Right ventricle myocardium inferior (tissue), 1 donor: ENCODE data around the gene PCSK4. TPM values are rescaled to one million over a fixed set of nuclear protein-coding genes. Genes with fewer than 3 reads are reported as not detected.
"Not testable (repeated sequence)": the region's sequence is repeated elsewhere in the genome, so short reads cannot be mapped to it uniquely, and the experiment has no call there.

Experiments
- ATAC-seq: fragments of 200-7000 bp; cut with Tn5 transposase; one replicate; pipeline ENCODE4 v1.9.1; 2020; ENCODE audit warnings: mild to moderate bottlenecking, moderate library complexity
- DNase-seq: peaks from one replicate; pipeline ENCODE4 v3.0.0; 2021; ENCODE audit errors: missing footprints
- intact Hi-C: fragments of 100-400 bp; cut with DNase I; formaldehyde crosslinking; loops from one replicate; pipeline ENCODE4 v1.11.0; 2022
- total RNA-seq: library from RNA; stranded (reverse); fragmentation: NEBNext Ultra II Directional; extraction: Animal tissue kit (Norgen Biotek cat#: 25700); gene quantifications from one replicate; pipeline ENCODE4 v1.2.1, GENCODE V29; 2021
- donor health status: DM: no; HTN: yes; CAD: no; lungs with severe emphysema.

PCSK4 gene
- total RNA-seq, 1 donor from 2014 or later, result 0.89 TPM

DNA sequence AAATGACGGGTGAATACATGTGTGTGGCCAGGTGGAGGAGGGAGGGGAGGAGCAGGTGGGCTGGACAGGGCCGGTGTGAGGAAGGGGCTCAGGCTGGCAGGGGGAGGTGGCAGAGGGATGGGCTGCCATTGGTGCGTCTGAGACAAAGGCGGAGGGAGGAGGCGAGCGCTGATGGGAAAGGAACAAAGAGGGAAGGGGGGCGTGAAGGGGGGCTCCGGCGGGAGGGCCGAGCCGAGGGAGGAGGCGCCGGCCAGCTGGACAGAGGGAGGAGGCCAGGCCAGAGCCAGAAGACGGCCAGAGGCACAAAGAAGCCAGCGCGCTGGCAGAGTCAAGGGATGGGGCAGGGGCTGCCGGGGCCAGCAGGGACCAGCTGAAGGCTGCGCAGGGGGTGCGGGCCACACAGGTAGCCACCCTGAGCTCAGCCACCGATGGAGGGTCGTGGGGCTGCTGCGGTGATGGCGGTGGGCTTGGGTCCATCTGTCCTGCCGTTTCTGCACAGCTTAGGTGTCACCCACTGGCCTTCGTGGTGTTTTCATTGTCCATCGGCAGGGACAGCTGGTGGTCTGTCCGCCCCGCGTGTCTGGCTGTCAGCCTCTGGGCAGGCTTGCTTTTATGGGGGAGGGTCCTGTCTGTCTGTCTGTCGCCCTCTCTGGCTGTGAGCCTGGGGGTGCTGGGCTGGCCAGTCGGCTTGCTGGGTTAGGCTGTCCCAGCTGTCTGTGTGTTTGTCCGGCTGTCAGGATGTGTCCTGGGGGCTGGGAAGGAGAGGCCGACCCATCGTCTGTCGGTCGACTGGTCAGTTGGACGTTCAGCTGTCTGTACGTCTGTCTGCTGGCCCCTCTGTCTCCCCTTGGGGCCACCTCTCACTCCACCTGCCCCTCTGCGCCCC is 38.0 kb downstream of the PCSK4 start:
- DNase-seq, result no peak
- intact Hi-C loops, result no loop called here
- no peak for ATAC-seq

DNA sequence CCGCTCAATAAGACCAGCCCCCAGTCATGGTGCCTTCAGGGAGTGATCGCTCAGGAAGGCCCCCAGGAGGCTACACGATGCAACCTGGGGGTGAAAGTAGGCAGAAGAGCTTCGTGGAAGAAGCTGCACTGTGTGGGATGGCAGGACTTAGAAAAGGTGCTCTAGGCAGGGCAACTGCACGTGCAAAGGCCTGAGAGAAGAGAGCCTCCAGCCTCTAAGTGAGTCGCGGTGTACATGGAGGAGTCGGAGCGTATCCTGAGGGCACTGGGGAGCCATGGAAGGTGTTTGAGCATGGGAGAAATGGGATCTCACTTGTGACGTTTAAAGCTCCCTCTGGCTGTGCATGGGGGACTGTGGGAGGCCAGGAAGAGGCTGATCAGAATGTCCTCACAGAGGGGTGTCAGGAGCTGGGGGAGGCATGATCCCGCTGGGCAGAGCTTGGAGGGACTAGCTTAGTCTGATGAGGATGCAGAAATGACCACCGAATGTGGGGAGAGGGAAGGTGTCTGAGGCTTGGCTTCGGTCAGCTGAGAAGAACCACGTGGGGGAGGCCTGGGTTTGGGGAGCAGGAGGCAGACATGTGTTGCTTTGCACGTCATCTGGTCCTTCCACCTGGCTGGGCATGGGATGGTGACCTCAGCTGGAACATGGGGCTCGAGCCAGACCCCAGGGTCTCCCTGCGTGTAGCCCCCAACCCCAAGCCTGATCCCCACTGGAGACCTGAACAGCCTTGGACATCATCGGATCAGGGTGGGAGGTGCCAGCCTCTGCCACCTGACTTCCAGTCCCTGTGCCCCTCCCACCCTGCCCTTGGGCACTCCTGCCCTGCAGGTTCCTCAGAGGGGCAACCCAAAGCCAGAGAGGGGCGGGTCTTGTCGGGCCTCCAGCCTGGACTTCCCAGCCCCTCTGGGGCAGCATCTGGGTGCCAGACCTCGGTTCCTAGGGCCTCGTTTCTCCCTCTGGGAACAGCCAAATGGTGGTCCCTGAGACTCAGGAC is 39.1 kb downstream of the PCSK4 start:
- intact Hi-C loops, result no loop called here
- DNase-seq, result no peak

DNA sequence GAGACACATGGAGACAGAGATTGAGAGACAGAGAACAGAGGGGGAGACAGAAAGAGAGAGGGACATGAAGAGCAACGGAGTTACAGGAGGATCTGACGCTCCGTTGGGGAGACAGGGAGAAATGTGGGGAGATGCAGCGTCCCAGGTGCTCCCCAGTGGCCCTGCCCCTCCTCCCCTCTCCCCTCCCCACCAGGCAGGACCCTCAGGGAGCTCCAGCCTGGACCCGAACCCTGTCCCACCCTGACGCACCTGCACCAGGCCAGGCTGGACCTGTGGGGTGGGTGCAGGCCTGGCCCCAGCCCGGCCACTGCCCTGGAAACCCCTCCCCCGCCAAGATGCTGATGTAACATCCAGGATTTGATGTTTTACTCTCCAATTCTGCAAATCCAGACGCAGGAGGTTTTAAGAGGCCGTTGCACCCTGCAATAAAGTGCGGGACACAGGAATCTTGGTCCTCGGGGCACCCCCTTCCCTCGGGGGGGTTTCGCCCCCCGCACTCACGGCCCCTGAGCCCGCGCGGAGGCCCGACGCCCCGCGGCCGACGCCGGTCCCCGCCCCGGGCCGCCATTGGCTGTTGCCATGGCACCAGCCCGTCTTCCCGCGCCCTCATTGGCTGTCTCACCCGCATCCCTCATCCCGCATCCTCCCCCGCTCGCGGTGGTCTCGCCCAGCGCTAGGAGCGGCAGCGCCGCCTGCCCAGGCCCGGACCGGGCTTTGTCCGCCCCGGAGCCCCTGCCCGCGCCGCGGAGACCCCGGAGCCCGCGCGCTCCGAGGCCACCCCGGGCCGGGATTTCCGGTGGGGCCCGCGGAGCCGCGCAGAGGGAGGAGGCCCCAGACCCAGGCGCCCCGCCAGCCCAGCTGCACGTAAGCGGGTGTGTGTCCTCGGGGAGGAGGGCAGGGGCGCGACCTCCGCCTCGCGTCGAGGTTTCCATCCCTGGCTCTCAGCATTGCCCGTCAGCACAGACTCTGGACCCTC is 40.4 kb downstream of the PCSK4 start, which contains the start of gene APC2:
Gene APC2, plus strand, starts transcription at position 655 of the 976 bp plus-strand sequence. CDS start 2,881 bp downstream, outside the sequence.
- DNase-seq, result no peak
- intact Hi-C loops, result loop anchor here (5.0 kb wide), 2 partner anchors 37 to 63 kb away; partner anchors contain the start of gene ADAMTSL5
- no peak for ATAC-seq

More for the DNA sequence above, 39.1 kb downstream of the PCSK4 start:
- no peak for ATAC-seq

DNA sequence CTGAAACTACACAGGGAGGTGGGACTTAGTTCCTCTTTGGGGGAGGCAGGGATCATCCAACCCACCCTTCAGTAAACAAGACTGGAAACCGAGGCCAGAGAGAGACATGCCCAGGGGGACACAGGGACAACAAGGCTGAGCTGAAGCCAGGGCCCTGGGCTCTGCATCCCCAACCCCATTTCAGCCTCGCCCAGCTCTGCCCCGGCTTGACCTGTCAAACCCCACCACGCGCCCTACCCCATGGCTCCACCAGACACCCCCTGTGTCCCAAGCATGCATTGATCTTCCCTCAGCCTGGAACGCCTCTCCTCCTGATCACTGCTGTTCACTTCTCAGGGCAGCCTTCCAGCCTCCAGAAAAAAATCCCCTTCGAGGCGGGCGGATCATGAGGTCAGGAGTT is 42.2 kb downstream of the PCSK4 start:
- intact Hi-C loops, result loop anchor here (5.0 kb wide), 2 partner anchors 36 to 64 kb away; partner anchors contain the start of gene ADAMTSL5
- no peak for DNase-seq

DNA sequence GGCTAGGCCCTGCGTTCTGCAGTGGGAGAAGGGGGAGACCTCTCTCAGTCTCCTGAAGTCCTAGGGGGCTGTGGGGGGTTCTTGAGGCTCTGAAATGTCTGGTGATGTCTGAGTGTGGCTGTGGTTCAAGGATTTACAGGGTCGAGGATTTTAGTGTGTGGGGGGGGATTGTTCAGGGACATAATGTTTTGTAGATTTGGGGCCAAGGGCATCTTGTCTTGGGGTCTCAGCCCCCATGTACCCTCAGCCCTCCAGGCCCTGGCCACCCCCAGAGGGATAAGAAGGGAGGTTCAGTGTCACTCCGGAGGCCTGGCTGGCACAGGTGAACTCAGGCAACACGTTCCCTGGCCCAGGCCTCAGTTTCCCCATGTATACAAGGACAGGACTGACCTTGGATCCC is 42.6 kb downstream of the PCSK4 start:
- DNase-seq (no peak), ATAC-seq (no peak)
- intact Hi-C loops, result loop anchor here (5.0 kb wide), 2 partner anchors 35 to 65 kb away; partner anchors contain the start of gene ADAMTSL5

More for the DNA sequence above, 42.2 kb downstream of the PCSK4 start:
- ATAC-seq, result no peak

DNA sequence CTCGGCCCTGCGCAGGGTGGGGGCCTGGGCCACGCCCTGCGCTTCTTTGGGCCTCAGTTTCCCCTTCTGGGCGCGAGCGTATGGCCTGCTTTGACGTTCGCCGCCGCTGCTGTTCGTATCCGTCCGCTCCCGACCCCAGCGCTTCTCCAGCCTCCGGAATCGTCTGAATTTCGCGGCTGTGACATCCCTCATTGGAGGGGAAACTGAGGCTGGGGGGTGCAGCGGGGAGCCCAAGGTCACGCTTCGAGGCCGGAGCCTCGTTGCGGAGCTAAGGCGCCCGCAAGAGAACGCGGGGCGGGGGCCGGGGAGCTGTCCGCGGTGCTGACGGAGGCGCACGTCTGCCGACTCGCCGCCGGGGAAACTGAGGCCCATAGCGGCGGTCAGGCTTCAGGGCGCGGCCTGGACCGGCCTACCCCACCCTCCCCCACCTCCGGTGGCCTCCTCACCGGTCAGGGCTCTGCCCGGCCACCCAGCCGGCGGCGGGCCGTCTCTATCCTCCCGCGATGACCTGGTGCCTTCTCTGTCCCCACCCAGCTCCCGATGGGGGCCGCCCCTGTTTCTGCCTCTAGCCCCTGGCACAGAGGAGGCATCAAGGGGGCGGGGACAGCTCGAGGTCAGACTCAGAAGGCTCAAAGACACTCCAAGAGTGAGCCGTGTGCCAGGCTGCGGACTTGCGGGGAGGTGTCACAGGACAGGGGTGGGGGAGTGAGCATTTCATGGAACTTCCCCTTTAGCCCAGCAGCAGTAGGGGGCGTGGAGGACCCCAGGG is 43.3 kb downstream of the PCSK4 start:
- no peak for DNase-seq
- intact Hi-C loops, result loop anchor here (5.0 kb wide), 2 partner anchors 35 to 65 kb away; partner anchors contain the start of gene ADAMTSL5
- ATAC-seq, result no peak

DNA sequence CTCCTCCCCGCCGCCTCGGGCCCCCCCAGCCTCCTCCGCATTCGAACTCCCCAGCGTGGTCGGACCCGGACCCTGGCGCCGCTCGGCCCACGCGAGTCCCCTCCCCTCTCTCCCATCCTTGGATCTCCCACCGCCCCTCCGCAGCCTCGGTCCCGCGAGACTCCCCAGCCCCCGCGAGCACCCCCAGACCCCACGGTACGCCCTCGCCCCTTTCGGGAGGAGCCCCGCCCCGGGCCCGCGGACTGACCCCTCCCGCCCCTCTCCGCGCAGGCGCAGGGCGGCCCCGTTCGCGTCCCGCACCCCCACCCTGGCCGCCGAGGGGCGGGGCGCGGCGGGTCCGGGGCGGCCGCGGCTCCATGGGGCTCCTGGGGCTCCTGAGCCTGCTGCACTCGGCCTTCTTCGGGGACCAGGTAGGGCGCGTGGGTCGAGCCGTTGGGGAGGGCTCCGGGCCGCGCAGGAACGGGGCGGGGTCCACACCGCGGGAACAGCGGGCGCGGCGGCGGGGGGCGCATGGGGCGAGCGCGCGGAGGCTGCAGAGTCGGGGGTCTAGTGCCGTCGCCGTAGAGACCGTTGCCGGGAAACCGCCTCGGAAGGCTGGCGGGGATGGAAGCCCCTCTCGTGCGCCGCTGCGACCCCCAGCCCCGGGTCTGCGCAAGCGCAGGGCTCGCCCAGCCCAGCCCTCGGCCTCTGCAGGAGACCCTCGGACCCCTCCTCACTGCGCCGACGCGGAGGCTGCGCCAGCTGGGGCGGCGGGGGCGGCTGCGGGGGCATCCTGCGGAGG is 44.0 kb downstream of the PCSK4 start:
- intact Hi-C loops, result loop anchor here (5.0 kb wide), 2 partner anchors 34 to 66 kb away; partner anchors contain the start of gene ADAMTSL5
- DNase-seq (no peak), ATAC-seq (no peak)

DNA sequence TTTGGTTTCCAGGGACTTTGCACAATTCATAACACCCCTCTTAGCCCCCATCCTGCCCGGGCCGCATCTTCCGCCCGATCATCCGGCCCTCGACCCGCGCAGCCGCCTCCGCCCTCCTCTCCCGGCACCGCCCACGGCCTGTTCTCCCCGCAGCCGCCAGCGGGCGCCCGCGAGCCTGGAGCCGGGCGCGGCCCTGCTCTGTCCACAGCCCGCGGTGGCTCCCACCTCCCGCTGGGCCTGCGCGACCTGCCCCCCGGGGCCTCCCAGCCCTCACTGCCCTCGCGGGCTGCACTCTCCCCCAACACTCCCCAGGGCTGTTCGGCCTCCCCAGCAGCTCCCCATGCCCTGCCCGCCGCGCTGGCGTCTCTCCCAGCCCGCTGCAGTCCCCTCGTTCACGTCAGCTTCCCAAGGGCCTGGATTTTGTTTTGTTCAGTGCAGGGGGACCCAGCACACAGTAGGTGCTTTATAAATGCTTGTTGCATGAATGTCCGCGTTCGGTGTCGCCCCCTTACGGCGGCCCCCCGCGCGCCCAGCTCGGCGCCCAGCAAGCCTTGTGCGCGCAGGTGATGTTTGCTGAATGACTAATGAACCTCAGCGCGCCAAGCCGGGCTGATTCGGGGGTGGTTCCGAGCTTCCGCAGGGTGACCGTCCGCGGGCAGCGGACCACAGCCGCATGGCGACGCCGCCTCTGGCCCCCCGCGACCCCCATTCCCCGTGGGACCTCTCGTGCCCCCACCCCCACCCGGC is 44.8 kb downstream of the PCSK4 start:
- DNase-seq, result peak; percentile 86
- intact Hi-C loops, result loop anchor here (5.0 kb wide), 2 partner anchors 33 to 67 kb away; partner anchors contain the start of gene ADAMTSL5
- ATAC-seq, result peak; percentile 90

DNA sequence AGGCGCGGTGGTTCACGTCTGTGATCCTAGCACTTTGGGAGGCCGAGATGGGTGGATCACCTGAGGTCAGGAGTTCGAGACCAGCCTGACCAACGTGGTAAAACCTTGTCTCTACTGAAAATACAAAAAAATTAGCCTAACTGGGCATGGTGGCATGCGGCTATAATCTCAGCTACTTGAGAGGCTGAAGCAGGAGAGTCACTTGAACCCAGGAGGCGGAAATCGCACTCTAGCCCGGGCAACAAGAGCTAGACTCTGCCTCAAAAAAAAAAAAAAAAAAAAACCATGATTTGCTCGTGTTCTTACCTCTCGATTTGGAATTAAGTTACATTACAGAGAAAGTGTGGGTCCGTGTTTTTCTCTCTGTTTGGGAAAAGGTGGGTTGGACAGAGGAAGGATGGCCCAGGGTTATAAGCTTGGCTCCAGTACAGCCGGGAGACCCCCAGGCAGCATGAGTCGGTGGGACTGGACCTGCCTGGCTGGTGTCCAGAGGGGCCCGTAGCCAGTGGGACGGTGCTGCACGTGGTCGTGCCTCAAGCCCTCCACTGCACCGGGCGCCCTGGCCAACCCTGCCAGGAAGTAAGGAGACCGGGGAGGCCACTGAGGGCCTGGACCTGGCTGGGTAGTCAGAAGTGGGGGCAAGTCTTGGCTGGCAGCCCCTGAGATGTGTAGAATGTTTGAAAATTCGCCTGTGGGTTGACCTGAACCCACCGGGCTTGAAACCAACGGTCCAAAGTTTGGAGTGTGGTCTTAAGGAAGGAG is 48.3 kb downstream of the PCSK4 start:
- intact Hi-C loops, result no loop called here
- no peak for DNase-seq
- ATAC-seq, result no peak

DNA sequence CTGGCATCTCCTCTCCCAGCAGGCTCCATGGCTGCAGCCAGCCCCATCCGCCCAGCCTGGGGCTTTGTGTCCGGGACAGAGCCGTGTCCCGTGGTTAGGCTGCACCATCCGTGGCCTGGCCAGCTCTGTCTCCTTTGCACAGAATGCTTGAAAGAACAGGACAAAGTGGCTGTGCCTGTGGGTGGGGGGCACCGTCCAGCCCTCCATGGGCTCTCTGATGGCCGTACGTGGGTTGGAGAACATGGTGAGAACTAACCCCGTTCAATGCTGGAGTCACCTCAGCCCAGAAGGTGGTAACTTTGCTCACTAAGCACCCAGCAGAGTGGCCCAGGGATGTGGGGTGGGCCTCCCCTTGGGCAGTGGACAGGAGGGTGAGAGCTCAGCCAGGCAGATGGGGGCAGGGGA is 49.1 kb downstream of the PCSK4 start:
- intact Hi-C loops, result no loop called here

DNA sequence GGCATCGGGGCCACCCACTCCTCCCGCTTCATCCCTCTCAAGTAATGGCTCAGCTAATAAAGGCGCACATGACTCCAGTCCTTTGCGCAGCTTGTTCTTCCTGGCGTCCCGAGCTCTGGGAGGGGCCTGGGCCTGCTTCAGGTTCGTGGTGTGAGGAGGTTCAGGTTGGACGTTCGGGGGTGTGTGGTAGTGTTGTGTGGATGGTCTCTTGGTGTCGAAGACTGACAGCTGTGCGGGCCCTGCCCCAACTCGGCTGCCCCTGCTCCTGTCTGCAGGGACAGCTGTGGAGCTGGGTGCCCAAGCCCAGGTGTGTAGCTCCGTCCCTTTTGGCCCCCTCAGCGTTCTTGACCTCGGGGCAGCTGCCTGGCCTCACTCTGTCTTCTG is 49.7 kb downstream of the PCSK4 start:
- intact Hi-C loops, result no loop called here
- ATAC-seq (no peak), DNase-seq (no peak)

More for the DNA sequence above, 49.1 kb downstream of the PCSK4 start:
- DNase-seq (no peak), ATAC-seq (no peak)

DNA sequence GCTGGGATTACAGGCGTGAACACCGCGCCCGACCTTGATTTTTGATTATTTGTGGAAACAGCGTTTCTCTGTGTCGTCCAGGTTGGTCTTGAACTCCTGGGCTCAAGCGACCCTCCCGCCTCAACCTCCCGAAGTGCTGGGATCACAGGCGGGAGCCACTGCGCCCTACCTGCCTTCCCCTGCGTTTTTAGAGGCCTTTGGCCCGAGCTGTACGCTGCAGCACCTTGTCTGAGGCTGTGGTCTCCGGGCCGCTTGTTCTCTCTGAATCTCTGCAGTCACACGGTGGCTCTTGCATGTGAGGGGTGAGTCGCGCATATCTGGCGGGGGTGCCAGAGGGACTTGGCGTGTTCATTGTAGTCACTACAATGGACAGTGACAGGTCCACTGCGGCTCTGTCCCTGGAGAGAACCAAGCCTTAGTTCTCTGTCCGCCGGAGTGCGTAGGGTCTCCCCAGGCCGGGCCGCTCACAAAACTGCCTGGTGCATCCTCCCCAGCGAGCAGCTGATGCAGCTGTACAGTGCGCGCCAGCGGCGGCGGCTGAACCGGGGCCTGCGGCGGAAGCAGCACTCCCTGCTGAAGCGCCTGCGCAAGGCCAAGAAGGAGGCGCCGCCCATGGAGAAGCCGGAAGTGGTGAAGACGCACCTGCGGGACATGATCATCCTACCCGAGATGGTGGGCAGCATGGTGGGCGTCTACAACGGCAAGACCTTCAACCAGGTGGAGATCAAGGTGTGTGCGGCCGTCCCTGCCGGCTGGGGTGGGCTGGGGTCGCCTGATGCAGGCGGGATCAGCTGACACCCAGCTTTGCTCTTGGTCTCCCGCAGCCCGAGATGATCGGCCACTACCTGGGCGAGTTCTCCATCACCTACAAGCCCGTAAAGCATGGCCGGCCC is 50.4 kb downstream of the PCSK4 start:
- DNase-seq, ATAC-seq, intact Hi-C loops: not testable (repeated sequence)

DNA sequence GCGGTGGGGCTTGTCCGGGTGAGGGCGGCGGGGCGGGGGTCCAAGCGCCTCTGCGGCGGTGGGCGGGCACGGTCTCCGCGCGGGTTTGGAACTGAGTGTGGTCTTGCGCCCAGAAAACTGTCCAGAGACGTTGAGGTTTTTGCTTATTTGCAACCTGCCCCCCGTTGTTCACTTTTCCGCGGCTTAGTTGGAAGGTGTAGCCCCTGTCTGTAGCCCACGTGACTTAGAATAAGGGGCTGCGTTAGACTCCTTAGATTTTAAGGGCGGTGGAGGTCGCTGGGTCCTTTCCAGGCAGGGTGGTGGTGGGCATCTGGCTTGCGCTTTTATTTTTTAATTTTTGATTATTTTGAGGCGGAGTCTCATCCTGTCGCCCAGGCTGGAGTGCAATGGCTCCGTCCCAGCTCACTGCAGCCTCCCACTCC is 51.2 kb downstream of the PCSK4 start:
- intact Hi-C loops, result no loop called here

More for the DNA sequence above, 51.2 kb downstream of the PCSK4 start:
- DNase-seq, result no peak
- no peak for ATAC-seq
